ENCODE data around the gene DIRAS1. TPM values are rescaled to one million over a fixed set of nuclear protein-coding genes. Genes with fewer than 3 reads are reported as not detected.

The DIRAS1 gene
- total and polyA plus RNA-seq, 4 donors, result 0.01 to 0.09 (median 0.08) TPM; not detected in 1

DNA sequence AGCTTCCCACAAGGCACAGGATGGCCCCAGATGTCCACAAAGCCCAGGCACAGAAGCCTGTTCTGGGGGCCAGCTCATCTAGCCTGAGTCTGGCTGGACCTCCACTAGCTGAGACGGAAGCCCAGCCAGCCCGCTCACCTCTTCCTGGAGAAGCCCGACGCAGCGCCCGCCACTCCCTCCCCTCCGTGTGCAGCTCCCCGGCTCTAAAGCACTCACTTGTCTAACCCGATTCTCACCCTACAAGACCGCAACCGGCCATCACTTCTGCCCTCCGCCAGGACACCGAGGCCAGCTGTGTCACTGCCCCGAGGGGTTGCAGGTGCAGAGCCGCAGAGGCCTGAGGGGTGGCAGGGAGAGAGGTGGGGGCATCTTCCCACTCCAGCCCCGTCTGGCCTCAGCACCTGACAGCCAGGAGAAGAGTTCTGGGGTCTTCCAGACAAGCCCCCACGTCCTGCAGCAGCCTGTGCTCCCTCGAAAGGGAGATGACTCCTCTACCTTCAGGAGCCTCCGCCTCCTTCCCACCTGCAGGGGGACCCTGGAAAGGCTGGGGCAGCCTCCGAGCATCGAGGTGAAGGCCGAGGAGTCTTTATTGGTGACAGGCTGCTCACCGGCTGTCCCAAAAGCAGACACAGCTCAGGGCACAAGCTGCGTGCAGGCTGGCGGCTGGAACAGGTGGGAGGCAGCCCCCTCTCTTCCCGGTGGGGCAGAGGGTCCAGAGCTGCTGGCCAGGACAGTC, 5.9 kb upstream of the DIRAS1 start:
- TF ChIP-seq, protein P1, sequence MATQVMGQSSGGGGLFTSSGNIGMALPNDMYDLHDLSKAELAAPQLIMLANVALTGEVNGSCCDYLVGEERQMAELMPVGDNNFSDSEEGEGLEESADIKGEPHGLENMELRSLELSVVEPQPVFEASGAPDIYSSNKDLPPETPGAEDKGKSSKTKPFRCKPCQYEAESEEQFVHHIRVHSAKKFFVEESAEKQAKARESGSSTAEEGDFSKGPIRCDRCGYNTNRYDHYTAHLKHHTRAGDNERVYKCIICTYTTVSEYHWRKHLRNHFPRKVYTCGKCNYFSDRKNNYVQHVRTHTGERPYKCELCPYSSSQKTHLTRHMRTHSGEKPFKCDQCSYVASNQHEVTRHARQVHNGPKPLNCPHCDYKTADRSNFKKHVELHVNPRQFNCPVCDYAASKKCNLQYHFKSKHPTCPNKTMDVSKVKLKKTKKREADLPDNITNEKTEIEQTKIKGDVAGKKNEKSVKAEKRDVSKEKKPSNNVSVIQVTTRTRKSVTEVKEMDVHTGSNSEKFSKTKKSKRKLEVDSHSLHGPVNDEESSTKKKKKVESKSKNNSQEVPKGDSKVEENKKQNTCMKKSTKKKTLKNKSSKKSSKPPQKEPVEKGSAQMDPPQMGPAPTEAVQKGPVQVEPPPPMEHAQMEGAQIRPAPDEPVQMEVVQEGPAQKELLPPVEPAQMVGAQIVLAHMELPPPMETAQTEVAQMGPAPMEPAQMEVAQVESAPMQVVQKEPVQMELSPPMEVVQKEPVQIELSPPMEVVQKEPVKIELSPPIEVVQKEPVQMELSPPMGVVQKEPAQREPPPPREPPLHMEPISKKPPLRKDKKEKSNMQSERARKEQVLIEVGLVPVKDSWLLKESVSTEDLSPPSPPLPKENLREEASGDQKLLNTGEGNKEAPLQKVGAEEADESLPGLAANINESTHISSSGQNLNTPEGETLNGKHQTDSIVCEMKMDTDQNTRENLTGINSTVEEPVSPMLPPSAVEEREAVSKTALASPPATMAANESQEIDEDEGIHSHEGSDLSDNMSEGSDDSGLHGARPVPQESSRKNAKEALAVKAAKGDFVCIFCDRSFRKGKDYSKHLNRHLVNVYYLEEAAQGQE (IDR thresholded peaks at IDR 0.05), result no peak
- no peak overlapping the region for H3K9ac ChIP-seq (ENCODE audit: low read depth in 1 of 2, low read length in 2 of 2)
- H3K27ac ChIP-seq (ENCODE audit: low read depth in 1 of 2, low read length in 2 of 2), result no peak overlapping the region
- H3K27me3 ChIP-seq (ENCODE audit: control insufficient read depth in 4 of 4, insufficient read depth in 4 of 4, low read length in 3 of 4), result peaks cover 0 to 4% (median under 1%) of the 10 kb centered on the region in 4 donors
- H3K36me3 ChIP-seq (ENCODE audit: control insufficient read depth in 4 of 4, insufficient read depth in 3 of 4, low read depth in 1 of 4, low read length in 3 of 4), result no peaks in the 10 kb centered on the region
- no peaks in the 10 kb centered on the region for H3K4me1 ChIP-seq (ENCODE audit: control insufficient read depth in 4 of 4, insufficient read depth in 4 of 4, low read length in 3 of 4)
- H3K4me3 ChIP-seq (ENCODE audit: low read depth in 1 of 3, low read length in 3 of 3), result no peak overlapping the region
- WGBS, result 22% methylated on average over 26 of the region's 26 CpGs
- no peaks in the 10 kb centered on the region for H3K9me3 ChIP-seq (ENCODE audit: control insufficient read depth in 4 of 4, low read length in 3 of 4)
- DNase-seq (ENCODE audit: low spot score), result no peak

DNA sequence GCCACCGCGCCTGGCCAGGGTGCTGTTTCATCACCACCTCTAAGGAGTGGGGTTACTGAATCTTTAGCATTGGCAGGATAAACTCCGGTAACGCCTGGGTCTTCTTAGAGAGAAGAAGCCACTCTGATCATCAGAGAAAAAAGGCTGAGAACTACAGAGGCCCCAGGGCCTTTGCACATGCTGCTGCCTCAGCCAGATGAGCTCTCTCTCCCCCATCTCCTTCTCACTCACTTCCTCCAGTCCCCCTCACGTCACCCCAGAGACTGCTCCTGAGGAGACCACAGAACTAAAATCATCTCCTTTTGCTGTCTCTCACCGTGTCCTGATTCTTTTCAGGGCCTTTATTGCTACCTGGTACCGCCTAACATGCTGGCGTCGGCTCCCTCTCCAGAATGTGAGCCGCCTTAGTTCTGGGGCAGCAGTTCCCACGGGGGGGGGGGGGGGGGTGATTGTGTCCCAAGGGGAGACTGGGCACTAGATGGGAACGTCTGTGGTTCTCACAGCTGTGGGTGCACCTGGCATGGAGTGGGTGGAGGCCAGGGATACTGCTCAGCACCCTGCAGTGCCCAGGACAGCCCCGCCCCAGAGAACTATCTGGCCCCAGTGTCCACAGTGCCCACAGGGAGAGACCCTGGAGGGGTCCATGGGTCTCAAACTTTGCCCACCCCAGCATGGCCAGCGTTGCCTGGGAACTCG, 5.1 kb upstream of the DIRAS1 start:
- no peak overlapping the region for H3K27ac ChIP-seq (ENCODE audit: low read depth in 1 of 2, low read length in 2 of 2)

DNA sequence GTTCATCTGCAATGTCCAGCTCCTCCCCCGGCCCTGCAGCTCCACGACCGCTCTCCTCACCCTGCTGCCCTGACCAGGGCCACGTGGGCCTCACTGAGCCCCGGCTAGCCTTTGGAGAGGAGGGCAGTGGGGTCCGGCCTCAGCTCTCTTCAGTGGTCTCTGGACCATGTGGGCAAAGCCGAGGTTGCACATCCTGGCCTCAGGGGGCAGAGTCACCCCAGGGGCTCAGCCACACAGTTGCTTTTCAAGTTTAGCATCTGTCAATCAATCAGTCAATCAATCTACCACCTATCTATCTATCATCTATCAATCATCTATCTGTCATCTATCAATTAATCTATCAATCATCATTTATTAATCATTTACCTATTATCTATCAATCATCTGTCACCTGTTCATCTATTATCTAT, 3.0 kb upstream of the DIRAS1 start:
- no peaks in the 10 kb centered on the region for H3K9me3 ChIP-seq (ENCODE audit: control insufficient read depth in 4 of 4, low read length in 3 of 4)
- H3K4me1 ChIP-seq (ENCODE audit: control insufficient read depth in 4 of 4, insufficient read depth in 4 of 4, low read length in 3 of 4), result peaks cover 0 to 8% (median 5%) of the 10 kb centered on the region in 4 donors
- no peaks in the 10 kb centered on the region for H3K36me3 ChIP-seq (ENCODE audit: control insufficient read depth in 4 of 4, insufficient read depth in 3 of 4, low read depth in 1 of 4, low read length in 3 of 4)
- no peak overlapping the region for H3K9ac ChIP-seq (ENCODE audit: low read depth in 1 of 2, low read length in 2 of 2)
- no peak overlapping the region for H3K4me3 ChIP-seq (ENCODE audit: low read depth in 1 of 3, low read length in 3 of 3)
- H3K27ac ChIP-seq (ENCODE audit: low read depth in 1 of 2, low read length in 2 of 2), result no peak overlapping the region
- DNase-seq (ENCODE audit: low spot score), result no peak
- 43% methylated on average over 7 of the region's 7 CpGs for WGBS
- peaks cover 0 to 7% (median 3%) of the 10 kb centered on the region in 4 donors for H3K27me3 ChIP-seq (ENCODE audit: control insufficient read depth in 4 of 4, insufficient read depth in 4 of 4, low read length in 3 of 4)
- TF ChIP-seq FOXA2 (IDR thresholded peaks at IDR 0.05) (no peak), FOXA1 (IDR thresholded peaks at IDR 0.05) (no peak)
- TF ChIP-seq, protein P2, sequence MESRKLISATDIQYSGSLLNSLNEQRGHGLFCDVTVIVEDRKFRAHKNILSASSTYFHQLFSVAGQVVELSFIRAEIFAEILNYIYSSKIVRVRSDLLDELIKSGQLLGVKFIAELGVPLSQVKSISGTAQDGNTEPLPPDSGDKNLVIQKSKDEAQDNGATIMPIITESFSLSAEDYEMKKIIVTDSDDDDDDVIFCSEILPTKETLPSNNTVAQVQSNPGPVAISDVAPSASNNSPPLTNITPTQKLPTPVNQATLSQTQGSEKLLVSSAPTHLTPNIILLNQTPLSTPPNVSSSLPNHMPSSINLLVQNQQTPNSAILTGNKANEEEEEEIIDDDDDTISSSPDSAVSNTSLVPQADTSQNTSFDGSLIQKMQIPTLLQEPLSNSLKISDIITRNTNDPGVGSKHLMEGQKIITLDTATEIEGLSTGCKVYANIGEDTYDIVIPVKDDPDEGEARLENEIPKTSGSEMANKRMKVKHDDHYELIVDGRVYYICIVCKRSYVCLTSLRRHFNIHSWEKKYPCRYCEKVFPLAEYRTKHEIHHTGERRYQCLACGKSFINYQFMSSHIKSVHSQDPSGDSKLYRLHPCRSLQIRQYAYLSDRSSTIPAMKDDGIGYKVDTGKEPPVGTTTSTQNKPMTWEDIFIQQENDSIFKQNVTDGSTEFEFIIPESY (IDR thresholded peaks at IDR 0.05), result no peak
- TF ChIP-seq, protein P3, sequence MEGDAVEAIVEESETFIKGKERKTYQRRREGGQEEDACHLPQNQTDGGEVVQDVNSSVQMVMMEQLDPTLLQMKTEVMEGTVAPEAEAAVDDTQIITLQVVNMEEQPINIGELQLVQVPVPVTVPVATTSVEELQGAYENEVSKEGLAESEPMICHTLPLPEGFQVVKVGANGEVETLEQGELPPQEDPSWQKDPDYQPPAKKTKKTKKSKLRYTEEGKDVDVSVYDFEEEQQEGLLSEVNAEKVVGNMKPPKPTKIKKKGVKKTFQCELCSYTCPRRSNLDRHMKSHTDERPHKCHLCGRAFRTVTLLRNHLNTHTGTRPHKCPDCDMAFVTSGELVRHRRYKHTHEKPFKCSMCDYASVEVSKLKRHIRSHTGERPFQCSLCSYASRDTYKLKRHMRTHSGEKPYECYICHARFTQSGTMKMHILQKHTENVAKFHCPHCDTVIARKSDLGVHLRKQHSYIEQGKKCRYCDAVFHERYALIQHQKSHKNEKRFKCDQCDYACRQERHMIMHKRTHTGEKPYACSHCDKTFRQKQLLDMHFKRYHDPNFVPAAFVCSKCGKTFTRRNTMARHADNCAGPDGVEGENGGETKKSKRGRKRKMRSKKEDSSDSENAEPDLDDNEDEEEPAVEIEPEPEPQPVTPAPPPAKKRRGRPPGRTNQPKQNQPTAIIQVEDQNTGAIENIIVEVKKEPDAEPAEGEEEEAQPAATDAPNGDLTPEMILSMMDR (IDR thresholded peaks at IDR 0.05; ENCODE audit: low read depth, low read length, missing input control), result no peak

More for the DNA sequence above, 5.1 kb upstream of the DIRAS1 start:
- peaks cover 0 to 7% (median 2%) of the 10 kb centered on the region in 4 donors for H3K27me3 ChIP-seq (ENCODE audit: control insufficient read depth in 4 of 4, insufficient read depth in 4 of 4, low read length in 3 of 4)
- peaks cover 0 to 4% (median 1%) of the 10 kb centered on the region in 4 donors for H3K4me1 ChIP-seq (ENCODE audit: control insufficient read depth in 4 of 4, insufficient read depth in 4 of 4, low read length in 3 of 4)
- WGBS, result 70% methylated on average over 15 of the region's 15 CpGs
- H3K9ac ChIP-seq (ENCODE audit: low read depth in 1 of 2, low read length in 2 of 2), result no peak overlapping the region
- TF ChIP-seq EGR1 (IDR thresholded peaks at IDR 0.05; ENCODE audit: low read depth in 2 of 2) (no peak), RAD21 (IDR thresholded peaks at IDR 0.05) (no peak), RXRA (IDR thresholded peaks at IDR 0.05) (no peak), YY1 (IDR thresholded peaks at IDR 0.05) (no peak), HNF4A (conservative IDR thresholded peaks at IDR 0.05) (no peak), FOXA1 (IDR thresholded peaks at IDR 0.05) (no peak), GABPA (IDR thresholded peaks at IDR 0.05 in 1 of 2, conservative IDR thresholded peaks at IDR 0.05 in 1 of 2) (no peak), FOXA2 (IDR thresholded peaks at IDR 0.05) (no peak)
- TF ChIP-seq, protein P4, sequence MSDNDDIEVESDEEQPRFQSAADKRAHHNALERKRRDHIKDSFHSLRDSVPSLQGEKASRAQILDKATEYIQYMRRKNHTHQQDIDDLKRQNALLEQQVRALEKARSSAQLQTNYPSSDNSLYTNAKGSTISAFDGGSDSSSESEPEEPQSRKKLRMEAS (IDR thresholded peaks at IDR 0.05), result no peak
- TF ChIP-seq, protein P3 (IDR thresholded peaks at IDR 0.05; ENCODE audit: low read depth, low read length, missing input control), result no peak
- no peaks in the 10 kb centered on the region for H3K9me3 ChIP-seq (ENCODE audit: control insufficient read depth in 4 of 4, low read length in 3 of 4)
- no peak for DNase-seq (ENCODE audit: low spot score)
- H3K4me3 ChIP-seq (ENCODE audit: low read depth in 1 of 3, low read length in 3 of 3), result no peak overlapping the region
- no peaks in the 10 kb centered on the region for H3K36me3 ChIP-seq (ENCODE audit: control insufficient read depth in 4 of 4, insufficient read depth in 3 of 4, low read depth in 1 of 4, low read length in 3 of 4)

Measured in liver (tissue), 9 donors.